GM21447 (cell line): Measurements from ENCODE around the gene ADI1.
A peak's percentile ranks its signal among the peaks of the same experiment; 100 is the strongest.

Experiments
- ATAC-seq: cut with Tn5 transposase; IDR thresholded peaks from one replicate; pipeline ENCODE4 v1.9.1; 2021; ENCODE audit not compliant: unreplicated experiment

The ADI1 gene

GRCh38 chr2:3519255-3520205, at the start of gene ADI1:
Gene ADI1, minus strand, starts transcription at chr2:3519531. Its CDS starts 44 bp downstream, at chr2:3519487.
- ATAC-seq = peak; percentile 61

DNA sequence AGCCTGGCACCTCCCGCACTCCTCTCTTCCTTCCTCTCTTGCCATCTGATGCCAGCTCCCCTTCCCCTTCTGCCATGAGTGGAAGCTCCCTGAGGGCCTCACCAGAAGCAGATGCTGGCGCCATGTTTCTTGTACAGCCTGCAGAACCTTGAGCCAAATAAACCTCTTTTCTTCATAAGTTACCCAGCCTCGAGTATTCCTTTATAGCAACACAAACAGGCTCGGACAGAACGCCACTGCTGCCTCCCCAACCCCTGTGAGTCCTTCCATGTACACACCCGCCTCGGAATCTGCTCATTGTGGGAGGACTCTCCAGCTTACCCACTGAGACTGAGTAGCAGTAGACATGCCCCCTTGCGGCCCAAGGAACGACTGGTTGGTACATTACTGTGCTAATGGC, 47.5 kb upstream of the ADI1 start:
- ATAC-seq = no peak

- ATAC-seq = no peak
Observed at GRCh38 chr2:3565117-3565516, 45.8 kb upstream of the ADI1 start.

DNA sequence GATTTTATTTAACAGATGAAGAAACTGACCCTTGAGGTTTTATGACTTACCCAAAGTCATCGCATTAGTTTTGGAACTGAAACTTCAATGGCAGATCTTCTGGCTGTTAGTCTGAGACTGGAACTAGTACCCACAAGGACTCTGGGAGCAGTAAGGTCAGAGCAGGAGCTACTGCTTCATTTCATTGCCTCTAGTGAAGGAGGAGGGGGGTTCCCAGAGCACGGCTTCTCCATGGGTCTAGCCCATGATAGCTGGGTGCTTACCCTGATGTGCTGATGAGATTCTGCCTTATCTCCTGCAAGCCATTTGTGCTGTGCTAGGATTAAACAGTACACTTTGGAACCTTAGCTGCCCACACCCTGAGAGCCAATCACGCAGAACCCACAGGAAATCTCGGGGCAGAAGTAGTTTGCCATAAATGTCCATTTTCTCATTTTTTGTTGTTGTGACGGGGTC, 44.2 kb upstream of the ADI1 start:
- ATAC-seq = peak; percentile 57

DNA sequence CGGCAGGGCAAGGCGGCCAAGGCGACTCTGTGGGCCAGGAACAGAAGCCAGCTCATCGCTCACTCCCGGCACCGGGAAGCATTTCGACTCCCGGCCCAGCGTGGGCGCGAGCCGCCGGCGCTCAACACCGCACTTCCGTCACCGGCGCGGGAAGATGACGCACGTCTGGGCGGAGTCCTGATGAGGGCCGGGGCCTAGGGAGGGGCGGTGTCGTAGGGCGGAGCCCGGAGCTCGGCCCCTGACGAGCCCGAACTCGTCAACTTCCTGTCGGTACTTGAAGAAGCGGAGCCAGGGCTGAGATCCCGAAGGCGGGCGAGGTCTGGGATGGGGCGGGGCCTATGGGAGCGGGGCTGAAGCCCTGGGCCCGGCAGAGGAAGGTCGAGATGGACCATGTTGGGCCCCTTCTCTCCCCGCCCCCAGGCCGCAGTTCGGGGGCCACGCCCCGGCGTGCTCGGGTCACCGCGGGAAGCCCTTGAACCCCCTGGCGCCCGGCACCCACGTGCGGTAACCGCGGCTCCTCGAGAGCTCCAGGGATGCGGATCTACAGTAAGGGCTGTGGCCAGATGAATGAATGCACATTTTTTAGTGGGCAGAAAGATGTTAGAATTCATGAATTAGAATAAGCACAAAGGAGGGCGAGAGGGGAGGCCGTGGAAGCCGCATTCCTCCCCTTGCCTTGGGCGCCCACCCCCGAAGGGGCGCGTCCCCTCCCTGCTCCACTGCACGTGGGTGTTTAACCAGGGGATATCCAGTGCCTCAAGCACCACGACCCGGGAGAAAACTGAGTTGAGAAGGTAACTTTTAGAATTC, 39.1 kb upstream of the ADI1 start, which contains the start of gene RNASEH1:
RNASEH1 (minus strand) TSS at position 129 of the 810 bp plus-strand sequence; CDS start at position 56, 73 bp downstream.
- ATAC-seq = peak; percentile 95

DNA sequence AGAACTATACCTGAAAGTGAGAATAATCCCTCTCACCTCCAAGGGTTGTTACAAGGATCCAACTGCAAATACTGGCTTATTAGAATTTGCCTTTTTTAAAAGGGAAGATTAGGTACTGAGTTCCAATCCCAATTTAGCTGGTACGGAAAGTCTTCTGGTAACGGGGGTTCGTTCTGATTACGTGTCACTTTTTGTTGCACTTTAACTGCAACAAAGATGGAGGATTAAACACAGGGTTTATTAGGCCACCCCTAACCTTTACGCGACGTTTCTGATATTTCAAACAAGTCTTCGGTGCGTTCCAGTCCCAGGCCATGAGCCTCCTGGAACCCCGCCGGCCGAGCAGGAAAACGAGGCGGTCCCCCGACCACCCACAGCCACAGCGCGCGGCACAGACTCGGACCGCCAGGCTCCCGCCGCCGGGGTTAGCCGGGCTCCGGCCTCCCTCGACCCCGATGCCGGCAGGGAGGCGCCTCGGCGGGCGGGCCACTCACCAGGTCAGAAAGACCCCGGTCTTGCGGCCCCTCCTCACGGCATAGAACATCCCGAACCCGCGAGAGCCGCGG, 38.4 kb upstream of the ADI1 start:
- ATAC-seq = peak; percentile 14

DNA sequence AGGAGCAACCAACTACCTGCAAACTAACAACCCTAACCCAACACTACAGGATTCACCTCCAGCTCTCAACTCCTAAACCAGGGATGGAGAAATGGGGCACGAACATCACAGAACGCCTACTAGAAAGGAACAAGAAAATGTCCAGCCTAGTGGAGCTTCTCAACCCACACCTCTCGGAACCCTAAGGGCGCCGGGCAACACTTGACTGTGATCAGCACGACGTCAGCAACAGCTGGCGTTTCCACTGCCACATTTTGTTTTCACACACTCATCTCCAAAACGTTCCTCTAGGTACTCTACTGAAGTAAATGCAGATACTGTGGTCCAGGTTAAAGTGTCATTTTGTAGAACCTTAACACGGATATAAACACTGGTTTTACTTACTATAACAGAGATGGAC, 34.6 kb upstream of the ADI1 start:
- no peak for ATAC-seq

DNA sequence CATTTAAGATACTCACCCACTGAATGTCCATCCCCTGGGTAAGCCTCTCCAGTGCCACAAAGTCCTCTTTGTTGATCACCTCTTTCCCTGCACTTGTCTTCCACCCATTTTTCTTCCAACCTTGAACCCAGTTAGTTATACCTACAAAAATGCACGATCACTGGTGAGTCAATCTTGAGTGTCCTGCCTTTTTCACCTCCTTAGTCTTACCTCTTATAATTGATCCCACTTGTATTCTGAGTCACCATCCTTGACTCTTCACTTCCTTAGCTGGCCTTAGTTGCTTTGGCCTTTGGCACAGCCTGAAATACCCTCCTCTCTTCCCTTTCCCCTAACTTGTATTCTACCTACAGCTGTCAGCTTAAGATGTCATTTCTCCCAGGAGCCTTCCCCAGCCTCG, 28.6 kb upstream of the ADI1 start:
- ATAC-seq = no peak

GRCh38 chr2:3545788-3546478, 26.6 kb upstream of the ADI1 start:
- ATAC-seq = no peak

DNA sequence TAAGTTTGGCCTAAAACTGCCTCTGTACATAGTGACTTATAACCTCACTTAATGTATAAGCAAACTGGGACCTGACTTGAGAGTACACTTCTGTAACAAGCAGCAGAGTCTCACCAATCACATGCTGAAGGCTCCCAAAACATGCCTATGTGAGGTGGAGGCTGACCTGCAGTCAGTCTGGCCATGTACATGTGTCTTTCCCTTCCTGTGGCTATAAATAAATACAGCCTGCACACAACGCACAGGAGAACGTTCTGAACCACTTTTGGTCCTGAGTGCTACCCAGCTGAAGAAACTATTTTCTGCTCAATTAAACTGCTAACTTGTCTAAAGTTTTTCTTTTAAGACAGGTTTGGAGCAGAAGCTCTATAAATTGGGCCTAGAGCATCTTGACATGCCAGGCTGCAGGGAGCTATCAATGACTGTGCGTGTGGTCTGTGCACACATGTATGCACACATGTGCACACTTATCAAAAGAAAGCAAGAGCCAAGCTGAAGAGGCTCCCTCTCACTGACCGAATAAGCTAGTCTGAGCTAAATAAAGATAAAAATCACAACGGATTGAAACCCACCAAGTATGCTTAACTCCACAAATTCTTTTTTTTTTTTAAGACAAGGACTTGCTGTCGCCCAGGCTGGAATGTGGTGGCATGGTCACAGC, 23.8 kb upstream of the ADI1 start:
- no peak for ATAC-seq

GRCh38 chr2:3542107-3542506, 22.8 kb upstream of the ADI1 start:
- ATAC-seq = no peak

DNA sequence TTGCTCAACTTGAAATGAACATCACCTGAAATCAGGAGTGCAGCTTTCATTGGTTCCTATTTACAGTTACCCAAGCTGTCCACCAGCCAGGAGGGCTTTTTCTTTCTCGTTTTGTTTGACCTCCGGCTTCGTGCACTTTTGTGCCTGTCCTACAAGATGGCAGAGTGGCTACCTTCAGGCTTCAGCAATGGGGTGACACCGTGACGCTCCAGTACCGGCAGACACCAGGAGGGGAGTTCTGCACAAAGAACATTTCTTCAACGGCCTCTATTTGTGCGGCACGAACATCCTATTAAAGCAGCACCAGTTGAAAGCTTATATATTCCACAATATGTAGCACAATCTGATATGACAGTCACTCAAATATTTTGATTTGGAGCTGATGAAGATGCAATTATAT, 20.5 kb upstream of the ADI1 start:
- no peak for ATAC-seq

DNA sequence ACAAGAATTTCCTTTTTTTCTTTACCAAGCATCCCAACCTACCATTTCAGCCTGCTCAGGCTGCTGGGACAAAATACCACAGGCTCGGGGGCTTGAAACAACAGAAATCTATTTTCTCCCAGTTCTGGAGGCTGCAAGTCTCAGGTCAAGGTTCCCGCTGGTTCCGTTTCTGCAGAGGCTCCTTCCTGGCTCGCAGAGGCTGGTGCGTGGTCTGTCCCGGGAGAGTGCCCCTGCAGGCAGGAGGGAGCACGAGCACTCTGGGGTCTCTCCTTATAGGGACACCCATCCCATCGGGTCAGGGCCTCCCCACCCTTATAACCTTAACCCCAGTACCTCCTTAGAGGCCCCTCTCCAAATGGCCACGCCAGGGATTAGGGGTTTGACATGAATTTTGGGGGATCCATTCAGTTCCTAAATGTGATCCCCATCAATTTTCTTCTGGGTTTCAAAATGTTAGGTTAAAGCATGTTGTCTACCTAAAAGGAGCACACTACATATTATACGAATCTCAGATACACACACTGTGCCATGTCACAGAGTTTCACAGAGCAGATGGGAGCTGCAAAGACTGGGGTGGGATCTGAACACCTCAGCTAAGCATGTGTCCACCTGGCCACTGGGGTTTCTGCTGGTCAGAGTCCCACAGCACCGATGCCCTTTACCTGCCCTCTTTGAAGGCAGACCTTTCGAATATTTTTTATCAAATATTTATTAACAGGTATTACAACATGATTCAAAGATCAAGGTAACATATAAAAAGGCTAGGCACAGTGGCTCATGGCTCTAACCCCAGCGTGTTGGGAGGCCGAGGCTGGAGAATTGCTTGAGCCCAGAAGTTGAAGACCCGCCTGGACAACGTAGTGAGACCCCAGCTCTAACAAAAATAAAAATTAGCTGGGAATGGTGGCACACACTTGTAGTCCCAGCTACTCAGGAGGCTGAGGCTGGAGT, 17.6 kb upstream of the ADI1 start:
- ATAC-seq = no peak

DNA sequence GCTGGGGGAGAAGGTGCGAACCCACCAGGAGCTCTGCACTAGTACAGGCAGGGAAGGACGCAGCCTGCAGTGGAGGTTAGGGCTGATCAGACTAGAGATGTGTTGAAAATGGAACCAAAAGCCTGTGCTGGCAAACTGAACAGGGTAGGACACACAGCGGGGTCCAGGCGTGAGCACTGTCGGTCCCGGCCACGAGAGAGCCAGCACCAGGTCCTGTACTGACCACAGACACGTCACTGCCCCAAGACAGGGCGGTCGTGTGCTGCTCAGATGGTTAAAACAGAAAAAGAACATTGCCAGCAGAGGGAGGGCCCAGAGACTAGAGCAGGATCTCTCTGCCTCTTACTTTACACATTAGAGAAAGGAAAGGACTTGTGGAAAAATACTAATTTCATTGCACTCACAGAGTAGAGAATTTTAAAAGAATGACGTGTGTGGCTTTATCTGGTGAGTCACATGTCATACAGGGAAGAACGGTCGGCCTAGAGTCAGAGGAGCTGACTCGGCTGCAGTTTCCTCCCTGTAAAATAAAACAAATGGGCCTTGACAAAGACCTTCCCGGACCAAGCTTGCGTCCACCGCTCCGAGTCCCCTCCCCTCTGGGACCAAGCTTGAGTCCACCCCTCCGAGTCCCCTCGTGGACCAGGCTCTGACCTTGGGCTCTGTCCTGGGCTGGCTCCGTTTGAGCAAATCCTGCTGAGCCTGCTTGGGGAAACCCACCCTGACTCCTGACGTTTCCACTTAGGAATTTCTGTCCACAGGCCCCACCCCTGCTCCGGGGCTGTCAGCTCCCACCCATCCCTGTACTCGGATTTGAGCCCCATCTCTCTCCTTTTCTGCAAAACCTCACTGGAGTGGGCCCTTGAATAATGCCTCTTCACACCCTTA, 16.7 kb upstream of the ADI1 start:
- no peak for ATAC-seq

- ATAC-seq = no peak
Observed at GRCh38 chr2:3535467-3535793, 16.1 kb upstream of the ADI1 start.

GRCh38 chr2:3534251-3534814, 15.0 kb upstream of the ADI1 start:
- ATAC-seq = no peak

DNA sequence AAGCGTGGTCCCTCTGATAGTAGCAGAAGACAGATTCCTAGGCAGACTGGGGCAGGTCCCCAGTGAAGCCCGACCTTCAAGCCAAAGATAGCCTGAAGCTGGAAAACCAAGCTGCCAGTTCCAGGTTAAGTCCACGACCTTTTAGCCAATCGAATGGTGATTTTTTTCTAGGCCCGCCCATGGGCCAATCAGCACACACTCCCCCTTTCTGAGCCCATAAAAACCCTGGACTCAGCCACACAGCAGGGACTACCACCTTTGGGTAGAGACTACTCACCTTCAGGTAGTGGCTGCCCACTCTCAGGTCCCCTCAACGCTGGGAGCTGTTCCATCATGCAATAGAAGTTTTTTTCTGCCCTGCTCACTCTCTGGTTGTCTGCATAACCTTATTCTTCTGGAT, 14.5 kb upstream of the ADI1 start:
- no peak for ATAC-seq

DNA sequence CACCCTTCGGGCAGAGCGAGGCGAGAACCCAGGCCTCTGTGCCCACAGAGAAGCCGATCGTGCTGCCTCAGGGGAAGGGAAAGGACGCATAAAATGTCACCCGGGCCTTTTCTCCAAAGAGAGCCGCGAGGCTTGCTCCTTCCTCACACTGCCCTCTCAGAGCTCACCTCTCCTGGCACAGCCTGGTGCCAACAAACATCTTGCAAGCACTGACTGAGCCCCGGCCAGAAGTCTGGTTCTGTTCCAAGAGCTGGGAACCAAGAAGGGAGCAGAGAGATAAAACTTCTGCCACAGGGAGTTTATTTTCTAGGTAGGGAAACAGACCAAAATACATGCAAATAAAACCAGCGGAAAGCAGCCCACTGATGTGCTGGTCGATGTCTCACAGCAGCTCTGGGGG, 13.6 kb upstream of the ADI1 start:
- ATAC-seq = no peak
